HG03521 (cell line): ENCODE data around the gene EEFSEC.

ENCODE experiments used
- ATAC-seq: cut with Tn5 transposase; IDR thresholded peaks from one replicate; pipeline ENCODE4 v1.9.1; 2021; ENCODE audit warnings: mild to moderate bottlenecking, moderate library complexity; ENCODE audit not compliant: unreplicated experiment

The EEFSEC gene

GRCh38 chr3:128420720-128421438 lies 267.6 kb downstream of the EEFSEC start:
- no peak for ATAC-seq

GRCh38 chr3:128421439-128421836 lies 268.2 kb downstream of the EEFSEC start:
- no peak for ATAC-seq

- ATAC-seq = no peak
These were observed 268.7 kb downstream of the EEFSEC start for GRCh38 chr3:128421966-128422365.

GRCh38 chr3:128422762-128423524 lies 269.7 kb downstream of the EEFSEC start:
- no peak for ATAC-seq

- ATAC-seq = no peak
These were observed 270.4 kb downstream of the EEFSEC start for GRCh38 chr3:128423525-128424147.

- no peak for ATAC-seq
These were observed 271.3 kb downstream of the EEFSEC start for GRCh38 chr3:128424508-128425069.

- ATAC-seq = no peak
These were observed 272.0 kb downstream of the EEFSEC start for GRCh38 chr3:128425142-128425845.

GRCh38 chr3:128425846-128426127 lies 272.5 kb downstream of the EEFSEC start:
- no peak for ATAC-seq

GRCh38 chr3:128426128-128426921 lies 273.0 kb downstream of the EEFSEC start:
- ATAC-seq = peak; percentile 68

GRCh38 chr3:128427175-128427857 lies 274.0 kb downstream of the EEFSEC start:
- ATAC-seq = no peak

- no peak for ATAC-seq
These were observed 274.9 kb downstream of the EEFSEC start for GRCh38 chr3:128427872-128428822.

- no peak for ATAC-seq
These were observed 276.0 kb downstream of the EEFSEC start for GRCh38 chr3:128429275-128429674.

- no peak for ATAC-seq
These were observed 276.5 kb downstream of the EEFSEC start for GRCh38 chr3:128429751-128430150.

GRCh38 chr3:128430301-128430700 lies 277.0 kb downstream of the EEFSEC start:
- no peak for ATAC-seq

- ATAC-seq = no peak
These were observed 277.4 kb downstream of the EEFSEC start for GRCh38 chr3:128430731-128431130.

- ATAC-seq = no peak
These were observed 278.6 kb downstream of the EEFSEC start for GRCh38 chr3:128431803-128432300.

GRCh38 chr3:128432301-128432970 lies 279.2 kb downstream of the EEFSEC start:
- no peak for ATAC-seq
